22Rv1 (cell line): ENCODE results near the gene TBC1D22B.

Source experiments
- H3K27ac ChIP-seq: fragments of 450-650 bp; 2 replicates; pipeline ENCODE4 v1.5.1; 2017
- ZFX ChIP-seq: fragments of 450-650 bp; IDR thresholded peaks from 2 replicates; pipeline ENCODE4 v1.6.1; 2017; ENCODE audit warnings: antibody characterized with exemption, borderline replicate concordance
- TF ChIP-seq, protein P1 (sequence below): fragments of 450-650 bp; IDR thresholded peaks from 2 replicates; pipeline ENCODE4 v1.5.1; 2017; ENCODE audit warnings: mild to moderate bottlenecking

TBC1D22B gene

DNA sequence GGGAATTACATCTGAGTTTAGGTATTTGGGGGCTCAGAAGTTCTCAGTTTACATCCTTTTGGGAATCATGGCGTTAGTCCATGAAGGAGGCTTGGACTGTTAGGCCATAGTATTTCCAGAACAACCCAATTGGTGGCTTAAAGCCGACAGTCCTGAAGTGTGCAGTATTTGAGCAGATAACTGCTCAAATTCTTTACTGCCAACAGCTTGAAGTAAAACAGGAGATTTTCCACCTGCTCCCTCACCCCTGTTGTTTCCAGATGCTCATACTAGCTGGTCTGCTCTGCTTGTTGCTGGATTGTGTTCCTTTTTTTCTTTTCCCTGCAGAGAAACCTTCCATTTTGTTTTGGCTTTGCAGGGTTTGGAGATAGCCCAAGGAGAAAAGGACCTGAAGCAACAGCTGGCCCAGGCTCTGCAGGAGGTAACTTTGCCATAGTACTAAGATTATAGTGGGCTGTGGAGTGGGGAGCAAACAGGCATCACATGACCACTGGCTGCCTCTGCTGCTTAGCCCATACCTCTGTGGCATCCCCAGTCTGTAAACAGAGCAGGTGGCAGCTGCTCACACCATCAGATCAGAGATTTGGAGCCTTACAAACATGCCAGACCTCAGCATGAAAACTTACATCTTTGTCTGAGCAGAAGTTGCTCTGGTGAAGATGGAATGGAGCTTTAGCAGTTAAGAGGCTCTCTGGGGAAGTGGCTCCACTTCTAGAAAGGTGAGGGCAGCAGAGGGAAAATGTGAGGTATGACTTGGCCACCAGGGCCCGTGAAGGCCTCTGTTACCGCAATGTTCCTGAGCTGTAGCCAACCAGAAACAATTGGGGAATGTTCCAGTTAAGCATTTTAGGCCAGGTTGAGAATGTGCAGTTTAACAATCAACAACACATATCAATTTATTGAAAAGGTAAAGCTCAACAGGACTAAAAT is 113.8 kb downstream of the TBC1D22B start:
- TF ChIP-seq, protein P1, sequence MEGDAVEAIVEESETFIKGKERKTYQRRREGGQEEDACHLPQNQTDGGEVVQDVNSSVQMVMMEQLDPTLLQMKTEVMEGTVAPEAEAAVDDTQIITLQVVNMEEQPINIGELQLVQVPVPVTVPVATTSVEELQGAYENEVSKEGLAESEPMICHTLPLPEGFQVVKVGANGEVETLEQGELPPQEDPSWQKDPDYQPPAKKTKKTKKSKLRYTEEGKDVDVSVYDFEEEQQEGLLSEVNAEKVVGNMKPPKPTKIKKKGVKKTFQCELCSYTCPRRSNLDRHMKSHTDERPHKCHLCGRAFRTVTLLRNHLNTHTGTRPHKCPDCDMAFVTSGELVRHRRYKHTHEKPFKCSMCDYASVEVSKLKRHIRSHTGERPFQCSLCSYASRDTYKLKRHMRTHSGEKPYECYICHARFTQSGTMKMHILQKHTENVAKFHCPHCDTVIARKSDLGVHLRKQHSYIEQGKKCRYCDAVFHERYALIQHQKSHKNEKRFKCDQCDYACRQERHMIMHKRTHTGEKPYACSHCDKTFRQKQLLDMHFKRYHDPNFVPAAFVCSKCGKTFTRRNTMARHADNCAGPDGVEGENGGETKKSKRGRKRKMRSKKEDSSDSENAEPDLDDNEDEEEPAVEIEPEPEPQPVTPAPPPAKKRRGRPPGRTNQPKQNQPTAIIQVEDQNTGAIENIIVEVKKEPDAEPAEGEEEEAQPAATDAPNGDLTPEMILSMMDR: no peak
- no peak for TF ChIP-seq ZFX

GRCh38 chr6:37372116-37372515 is 114.5 kb downstream of the TBC1D22B start:
- TF ChIP-seq, protein P1: no peak
- no peak for TF ChIP-seq ZFX
- H3K27ac ChIP-seq: no peak overlapping the region

More for the DNA sequence above, 113.8 kb downstream of the TBC1D22B start:
- H3K27ac ChIP-seq: no peak overlapping the region

GRCh38 chr6:37373822-37374471 is 116.4 kb downstream of the TBC1D22B start:
- no peak overlapping the region for H3K27ac ChIP-seq
- TF ChIP-seq ZFX: no peak
- TF ChIP-seq, protein P1: no peak

- no peak for TF ChIP-seq ZFX
- TF ChIP-seq, protein P1: no peak
- no peak overlapping the region for H3K27ac ChIP-seq
These were observed 117.8 kb downstream of the TBC1D22B start for GRCh38 chr6:37375376-37375775.

GRCh38 chr6:37376078-37376743 is 118.6 kb downstream of the TBC1D22B start:
- no peak overlapping the region for H3K27ac ChIP-seq
- no peak for TF ChIP-seq ZFX
- TF ChIP-seq, protein P1: no peak

DNA sequence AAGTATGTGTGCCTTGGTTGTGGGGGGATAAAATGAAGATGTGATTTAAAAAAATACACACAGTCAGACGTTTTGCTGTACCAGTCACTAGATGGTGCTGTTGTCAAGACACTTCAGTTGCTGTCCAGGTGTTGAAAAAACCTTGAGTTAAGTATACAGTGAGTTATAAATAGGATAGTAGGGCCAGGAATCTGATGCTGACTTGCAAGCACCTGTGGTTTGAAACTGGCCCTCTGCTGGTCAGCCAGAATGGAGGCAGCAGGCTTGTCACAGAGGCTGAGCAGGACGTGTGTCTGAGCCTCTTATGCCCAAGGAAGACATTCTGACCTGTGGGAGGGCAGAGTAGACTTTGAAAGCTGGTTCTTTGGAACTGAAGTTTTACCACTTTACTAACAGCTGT is 124.0 kb downstream of the TBC1D22B start:
- H3K27ac ChIP-seq: no peak overlapping the region
- TF ChIP-seq, protein P1: peak; percentile 84
- TF ChIP-seq ZFX: no peak
